Activated naive CD4-positive, alpha-beta T cell treated with anti-CD3 and anti-CD28 coated beads, Interleukin-2, amount 50 U/mL, for 72 hours (primary cell): ENCODE measurements around the gene C1RL. TPM values are rescaled to one million over a fixed set of nuclear protein-coding genes. Genes with fewer than 3 reads are reported as not detected.

Source experiments
- ATAC-seq, 2 donors: fragments of 150-1000 bp; cut with Tn5 transposase; 2 replicates each; pipeline ENCODE4 v1.10.0; 2021; ENCODE audit warnings: mild to moderate bottlenecking in 2 of 2, moderate library complexity in 2 of 2
- DNase-seq, 2 donors: peaks; one replicate each; pipeline ENCODE4 v3.0.0; 2021 to 2022; ENCODE audit warnings: low spot score in 2 of 2
- H3K27ac Mint-ChIP-seq, 2 donors: one replicate each; pipeline ENCODE4 v1.8.0; 2022; ENCODE audit warnings: mild to moderate bottlenecking in 2 of 2, mixed read lengths in 2 of 2
- H3K36me3 Mint-ChIP-seq, 2 donors: one replicate each; pipeline ENCODE4 v1.8.0; 2022; ENCODE audit warnings: mixed read lengths in 2 of 2
- H3K9me3 Mint-ChIP-seq, 2 donors: one replicate each; pipeline ENCODE4 v1.8.0; 2022; ENCODE audit warnings: mixed read lengths in 2 of 2
- total RNA-seq, 2 donors: library from RNA; stranded (reverse); gene quantifications; one replicate each; pipeline ENCODE4 v1.2.3, GENCODE V29; 2022

C1RL gene
- total RNA-seq, 2 donors from 2014 or later, result 18.6 to 21.8 TPM

DNA sequence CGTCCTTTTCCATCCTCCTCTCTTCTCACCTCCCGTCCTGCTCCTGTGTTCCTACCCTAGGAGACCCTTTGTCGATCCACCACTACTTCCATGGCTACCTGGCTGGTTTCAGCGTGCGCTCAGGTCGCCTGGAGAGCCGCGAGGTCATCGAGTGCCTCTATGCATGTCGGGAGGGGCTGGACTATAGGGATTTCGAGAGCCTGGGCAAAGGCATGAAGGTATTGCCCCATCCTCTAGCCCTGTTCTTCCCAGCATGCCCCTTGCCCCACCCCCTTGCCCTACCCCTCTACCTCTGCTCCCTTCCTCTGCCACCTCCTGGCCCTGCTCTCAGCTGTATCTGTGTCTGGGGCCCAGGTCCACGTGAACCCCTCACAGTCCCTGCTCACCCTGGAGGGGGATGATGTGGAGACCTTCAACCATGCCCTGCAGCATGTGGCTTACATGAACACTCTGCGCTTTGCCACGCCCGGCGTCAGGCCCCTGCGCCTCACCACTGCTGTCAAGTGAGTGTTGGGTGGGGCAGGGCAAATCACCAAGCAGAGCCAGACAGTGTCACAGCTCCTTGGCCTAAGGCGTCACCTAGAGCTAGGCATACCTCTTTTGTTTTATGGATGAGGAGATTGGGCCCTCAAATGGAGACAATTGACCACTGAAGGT is 33.9 kb upstream of the C1RL start:
- Mint-ChIP-seq H3K9me3 (no peaks in the 10 kb centered on the region), H3K36me3 (peaks cover 0 to 6% of the 10 kb centered on the region in 2 donors), H3K27ac (no peak overlapping the region)
- DNase-seq (peak in 1 of 2 donors; percentile 54), ATAC-seq (no peak)

DNA sequence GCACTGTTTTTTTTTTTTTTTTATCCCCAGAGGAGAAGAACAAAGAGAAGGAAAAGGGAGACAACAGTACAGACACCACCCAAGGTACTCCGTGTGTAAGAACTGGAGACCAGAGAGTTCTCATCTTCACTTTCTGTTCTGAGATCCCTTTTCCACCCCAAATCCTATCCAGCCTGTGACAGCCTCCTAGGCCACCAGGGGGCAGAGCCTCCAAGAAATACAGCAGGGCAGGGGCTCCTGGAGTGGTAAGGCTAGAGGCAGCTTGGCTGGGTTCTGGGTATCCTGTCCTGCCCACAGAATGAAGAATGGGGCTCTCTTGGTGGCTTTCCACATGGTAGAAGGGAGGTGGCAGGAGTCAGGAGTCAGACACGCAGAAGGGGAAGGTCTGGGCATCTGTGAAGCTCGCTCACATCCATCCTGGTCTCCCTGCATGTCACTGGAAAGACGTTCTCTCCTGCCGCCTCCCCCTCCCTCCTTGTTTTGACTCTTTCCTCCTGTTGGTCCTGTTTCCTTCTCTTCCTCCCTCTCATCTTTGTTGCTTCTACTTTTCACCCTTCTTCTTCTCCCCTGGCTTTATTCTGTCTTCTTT is 33.1 kb upstream of the C1RL start:
- ATAC-seq (peak; percentile 72 to 81), DNase-seq (peak; percentile 31 to 59)
- H3K27ac Mint-ChIP-seq, result peak overlapping the region in 1 of 2 donors; percentile 11
- H3K9me3 Mint-ChIP-seq, result no peaks in the 10 kb centered on the region
- H3K36me3 Mint-ChIP-seq, result peaks cover 0 to 6% of the 10 kb centered on the region in 2 donors

DNA sequence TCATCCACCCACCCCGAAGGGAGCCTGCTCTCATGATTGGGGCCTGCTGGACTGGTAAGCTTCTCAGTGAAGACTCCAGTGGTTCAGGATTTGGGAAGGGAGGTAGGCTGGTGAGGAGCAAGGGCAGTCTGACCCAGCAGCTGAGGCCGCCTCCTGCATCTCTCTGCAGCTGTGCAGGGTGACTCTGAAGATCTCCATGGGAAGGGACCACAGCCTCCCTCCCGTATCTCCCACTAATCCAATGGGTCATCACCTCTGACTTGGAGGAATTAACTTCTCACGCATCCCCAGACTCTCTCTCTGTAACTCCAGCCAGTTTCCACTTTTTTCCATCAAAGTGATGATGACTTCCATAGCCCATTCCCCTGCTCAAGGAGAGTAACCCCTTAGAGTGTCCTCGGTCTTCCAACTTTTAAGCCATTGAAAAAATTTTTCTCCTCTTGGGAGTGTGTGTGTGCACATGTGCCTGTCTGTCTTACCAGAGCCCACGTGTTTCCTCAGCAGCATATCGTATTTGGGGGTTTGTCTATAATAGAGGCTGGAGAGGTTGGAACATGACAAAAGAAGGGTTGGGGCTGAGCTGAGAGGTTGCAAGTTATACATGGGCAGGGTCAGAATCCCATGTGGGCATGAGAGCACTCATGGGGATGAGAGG is 32.5 kb upstream of the C1RL start:
- no peak for ATAC-seq
- H3K36me3 Mint-ChIP-seq, result peaks cover 0 to 3% of the 10 kb centered on the region in 2 donors
- H3K27ac Mint-ChIP-seq, result peak overlapping the region in 1 of 2 donors; percentile 11
- no peaks in the 10 kb centered on the region for H3K9me3 Mint-ChIP-seq
- DNase-seq, result no peak

DNA sequence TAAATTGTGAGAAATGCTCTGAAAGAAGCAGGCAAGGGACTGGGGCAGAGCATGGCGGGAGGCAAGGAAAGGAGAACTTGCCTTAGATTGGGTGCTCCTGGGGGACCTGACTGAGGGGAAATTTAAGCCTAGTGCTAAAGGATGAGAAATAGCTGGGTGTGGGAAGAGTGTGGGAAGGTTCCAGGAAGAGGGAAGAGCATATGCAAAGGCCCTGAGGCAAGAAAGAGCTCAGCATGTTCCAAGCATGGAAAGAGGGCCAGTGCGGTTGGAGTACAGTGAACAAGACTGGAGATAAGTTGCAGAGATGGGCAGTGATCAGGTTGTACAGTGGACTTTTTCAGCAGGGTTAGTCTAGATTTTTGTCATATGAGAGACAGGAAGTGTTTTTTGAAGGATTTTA is 30.2 kb upstream of the C1RL start:
- H3K9me3 Mint-ChIP-seq, result no peaks in the 10 kb centered on the region
- H3K36me3 Mint-ChIP-seq, result no peaks in the 10 kb centered on the region
- DNase-seq (no peak), ATAC-seq (no peak)
- peak overlapping the region in 1 of 2 donors; percentile 51 for H3K27ac Mint-ChIP-seq

DNA sequence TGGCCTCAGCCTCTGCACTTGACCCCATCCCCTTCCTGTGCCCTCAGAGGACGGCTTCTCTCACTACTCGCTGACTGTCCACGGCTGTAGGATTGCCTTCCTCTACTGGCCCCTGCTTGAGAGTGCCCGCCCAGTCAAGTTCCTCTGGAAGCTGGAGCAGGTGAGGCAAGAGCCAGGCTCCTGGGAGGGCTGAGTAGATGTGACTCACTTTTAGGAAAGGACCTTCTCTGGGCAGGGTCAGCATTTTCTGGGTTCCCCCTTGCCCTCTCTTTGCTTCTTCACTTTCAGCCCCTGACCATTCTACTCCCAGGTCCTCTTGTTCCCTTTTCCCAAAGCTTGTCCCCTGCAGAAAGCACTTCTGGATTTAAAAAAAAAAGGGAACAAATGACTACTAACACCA is 28.9 kb upstream of the C1RL start:
- Mint-ChIP-seq H3K9me3 (no peaks in the 10 kb centered on the region), H3K36me3 (no peaks in the 10 kb centered on the region), H3K27ac (no peak overlapping the region)
- ATAC-seq, result no peak
- DNase-seq, result no peak

DNA sequence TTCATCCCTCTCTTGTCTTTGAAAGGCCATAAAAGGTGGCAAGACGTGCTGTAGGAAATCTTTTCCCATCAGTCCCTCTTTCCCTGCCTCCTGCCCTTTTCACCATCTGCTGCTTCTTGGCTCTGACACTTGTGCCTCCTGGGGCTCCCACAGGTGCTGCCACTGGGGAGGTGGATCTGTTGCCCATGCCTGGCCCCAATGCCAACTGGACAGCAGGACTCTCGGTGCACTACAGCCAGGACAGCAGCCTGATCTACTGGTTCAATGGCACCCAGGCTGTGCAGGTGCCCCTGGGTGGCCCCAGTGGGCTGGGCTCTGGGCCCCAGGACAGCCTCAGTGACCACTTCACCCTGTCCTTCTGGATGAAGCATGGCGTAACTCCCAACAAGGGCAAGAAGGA is 27.7 kb upstream of the C1RL start:
- Mint-ChIP-seq H3K36me3 (no peaks in the 10 kb centered on the region), H3K9me3 (no peaks in the 10 kb centered on the region), H3K27ac (no peak overlapping the region)
- DNase-seq (no peak), ATAC-seq (no peak)

DNA sequence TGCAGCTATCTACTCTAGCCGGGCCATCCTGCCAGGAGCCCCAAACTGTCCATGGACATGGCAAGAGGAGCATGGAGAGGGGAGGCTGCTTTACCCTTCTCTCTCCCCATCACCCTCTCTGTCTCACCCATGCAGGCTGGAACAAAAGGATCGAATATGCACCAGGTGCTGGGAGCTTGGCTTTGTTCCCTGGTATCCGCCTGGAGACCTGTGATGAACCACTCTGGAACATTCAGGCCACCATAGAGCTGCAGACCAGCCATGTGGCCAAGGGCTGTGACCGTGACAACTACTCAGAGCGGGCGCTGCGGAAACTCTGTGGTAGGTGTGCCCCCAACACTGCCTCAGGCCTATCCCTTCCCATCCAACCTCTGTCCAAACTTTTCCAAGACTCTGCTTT is 27.1 kb upstream of the C1RL start:
- Mint-ChIP-seq H3K36me3 (no peaks in the 10 kb centered on the region), H3K27ac (no peak overlapping the region), H3K9me3 (no peaks in the 10 kb centered on the region)
- ATAC-seq, result no peak
- DNase-seq, result no peak

DNA sequence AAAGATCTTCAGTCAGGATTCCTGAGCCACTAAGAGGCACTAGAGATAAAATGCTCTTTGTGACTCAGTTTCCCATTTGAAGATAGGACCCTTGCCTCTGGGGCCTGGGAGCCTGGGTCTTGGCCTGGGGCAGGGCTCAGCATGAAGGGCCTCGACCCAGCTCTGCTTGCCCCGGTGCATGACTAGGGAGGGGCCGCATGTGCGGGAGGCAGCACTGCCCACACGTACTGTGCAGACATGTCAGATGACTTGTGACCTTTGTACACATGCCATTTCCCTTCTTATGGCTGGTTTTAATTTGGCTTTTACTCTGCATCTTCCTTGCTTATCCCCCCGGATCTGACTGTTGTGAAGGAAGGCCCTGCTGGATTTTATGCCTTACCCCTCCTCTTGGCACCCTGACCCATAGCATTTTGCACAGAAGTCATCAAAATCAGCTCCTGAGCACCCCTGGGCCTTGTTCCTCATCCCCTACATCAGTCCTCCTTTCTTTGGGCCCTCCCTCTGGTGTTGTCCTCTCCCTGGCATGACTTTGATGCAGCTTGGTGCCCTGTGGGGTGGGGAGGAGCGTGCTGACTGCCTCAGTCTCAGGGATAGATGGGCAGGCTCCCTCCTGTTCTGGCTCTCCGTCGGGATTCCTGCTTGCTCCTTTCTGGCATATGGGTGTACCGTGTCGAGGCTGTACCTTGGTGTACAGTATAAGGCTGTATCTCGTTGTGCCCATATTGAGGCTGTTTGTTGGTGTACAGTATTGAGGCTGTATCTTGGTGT is 25.6 kb upstream of the C1RL start:
- no peaks in the 10 kb centered on the region for H3K9me3 Mint-ChIP-seq
- peak overlapping the region in 1 of 2 donors; percentile 84 for H3K27ac Mint-ChIP-seq
- ATAC-seq (no peak), DNase-seq (no peak)
- no peaks in the 10 kb centered on the region for H3K36me3 Mint-ChIP-seq

DNA sequence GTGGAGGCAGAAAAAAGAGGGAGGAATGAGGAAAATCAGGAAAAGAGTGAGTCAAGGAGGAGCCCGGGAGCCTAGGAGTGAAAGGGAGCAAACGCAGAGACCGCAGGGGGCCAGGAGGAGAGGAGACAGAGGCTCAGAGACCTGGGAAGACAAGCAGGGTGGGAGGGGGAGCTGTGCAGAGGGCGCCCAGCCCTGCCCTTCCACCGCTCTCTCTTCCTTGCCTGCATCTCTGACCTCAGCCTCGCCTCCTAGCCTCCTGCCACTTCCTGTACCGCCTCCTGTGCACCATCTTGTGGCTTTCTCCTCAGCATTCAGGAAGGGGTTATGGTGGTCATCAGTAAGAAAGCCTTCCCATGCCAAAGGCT is 22.5 kb upstream of the C1RL start:
- H3K36me3 Mint-ChIP-seq, result no peaks in the 10 kb centered on the region
- H3K27ac Mint-ChIP-seq, result peak overlapping the region; percentile 45 to 67
- ATAC-seq (peak; percentile 24 to 56), DNase-seq (no peak)
- no peaks in the 10 kb centered on the region for H3K9me3 Mint-ChIP-seq

DNA sequence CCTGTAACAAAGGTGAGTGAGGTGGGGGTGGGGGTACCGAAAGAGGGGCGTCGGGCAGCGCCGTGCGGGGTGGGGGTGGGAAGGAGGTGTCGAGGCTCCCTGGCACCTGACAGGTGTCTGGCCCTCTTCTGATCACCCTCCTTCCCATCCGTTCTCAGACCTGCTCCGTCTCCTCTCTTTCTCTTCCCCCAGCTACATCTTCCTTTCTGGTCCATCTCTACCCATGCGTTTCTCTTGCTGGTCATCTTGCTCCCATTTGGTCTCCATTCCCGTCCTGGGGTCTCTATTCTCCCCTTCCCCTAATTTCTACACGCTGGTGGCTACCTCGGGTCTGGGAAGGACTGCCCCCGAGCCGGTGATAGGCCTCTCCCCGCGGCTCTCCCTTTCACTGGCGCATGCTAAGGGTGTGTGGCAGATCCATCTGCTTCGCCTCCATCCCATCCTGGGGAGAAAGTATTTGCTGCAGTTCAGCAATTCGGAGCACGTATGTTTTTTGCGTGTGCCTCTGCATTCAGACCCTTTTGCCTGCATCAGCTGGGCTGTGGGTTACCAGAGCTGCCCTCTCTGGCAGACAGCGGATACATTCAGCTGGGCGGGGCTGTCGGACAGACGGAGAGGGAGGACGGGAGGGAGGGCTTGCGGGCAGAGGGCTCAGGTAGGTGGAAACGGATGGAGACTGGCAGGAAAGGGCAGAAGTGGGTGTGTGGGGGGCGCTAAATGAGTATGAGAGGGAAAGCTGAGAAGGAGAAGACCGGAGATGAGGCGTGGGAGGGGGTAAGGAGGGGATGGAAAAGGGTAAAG is 21.9 kb upstream of the C1RL start:
- peak; percentile 36 to 54 for ATAC-seq
- Mint-ChIP-seq H3K9me3 (no peaks in the 10 kb centered on the region), H3K36me3 (no peaks in the 10 kb centered on the region)

DNA sequence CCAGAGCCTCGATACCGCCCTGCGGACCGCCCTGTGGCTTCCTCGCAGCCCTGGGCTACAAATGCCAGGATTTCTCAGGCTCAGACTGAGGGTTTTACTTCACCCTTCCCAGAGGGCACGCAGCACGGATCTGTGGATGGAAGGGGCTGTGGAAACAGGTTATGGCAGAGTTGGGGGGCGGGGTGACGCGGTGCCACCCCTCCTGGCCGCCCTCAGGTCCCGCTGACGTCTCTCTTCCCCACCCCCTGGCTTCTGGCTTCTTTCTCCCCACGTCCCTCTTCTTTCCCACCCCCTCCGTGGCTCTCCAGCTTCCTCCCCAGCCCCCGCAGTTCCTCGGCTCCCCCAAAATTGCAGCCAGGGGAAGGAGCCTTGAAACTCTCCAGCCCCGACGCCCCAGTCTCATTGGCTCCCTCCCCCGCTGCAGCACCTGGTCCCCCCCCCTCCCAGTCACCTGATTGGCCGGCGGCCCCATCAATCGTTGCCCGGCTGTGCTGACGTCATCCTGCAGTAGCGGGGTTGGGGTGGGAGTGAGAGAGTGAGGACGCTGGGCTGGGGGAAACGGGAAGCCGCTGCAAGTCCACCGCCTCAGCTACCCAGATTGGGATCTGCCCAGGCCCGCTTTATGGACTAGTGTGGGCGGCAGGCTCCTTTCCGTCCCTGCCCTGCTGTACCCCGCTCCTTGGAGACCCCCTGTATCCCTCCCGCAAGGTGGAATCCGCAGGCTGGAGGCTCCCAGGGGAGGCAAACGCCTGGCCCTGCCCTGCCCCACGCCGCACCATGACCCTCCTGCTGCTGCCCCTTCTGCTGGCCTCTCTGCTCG is 21.1 kb upstream of the C1RL start, which contains the start of gene CLSTN3:
TSS of gene CLSTN3 (plus strand) at position 500 of the 820 bp plus-strand sequence. CDS start at position 778, 278 bp downstream.
- Mint-ChIP-seq H3K27ac (peak within 1 kb of the TSS; percentile 45 to 96), H3K36me3 (no peaks in the 10 kb centered on the region), H3K9me3 (no peaks in the 10 kb centered on the region)
- DNase-seq (peak; percentile 77 to 89), ATAC-seq (peak; percentile 77 to 92)

More for the DNA sequence above, 21.9 kb upstream of the C1RL start:
- peak overlapping the region; percentile 45 to 96 for H3K27ac Mint-ChIP-seq
- peak in 1 of 2 donors; percentile 54 for DNase-seq

DNA sequence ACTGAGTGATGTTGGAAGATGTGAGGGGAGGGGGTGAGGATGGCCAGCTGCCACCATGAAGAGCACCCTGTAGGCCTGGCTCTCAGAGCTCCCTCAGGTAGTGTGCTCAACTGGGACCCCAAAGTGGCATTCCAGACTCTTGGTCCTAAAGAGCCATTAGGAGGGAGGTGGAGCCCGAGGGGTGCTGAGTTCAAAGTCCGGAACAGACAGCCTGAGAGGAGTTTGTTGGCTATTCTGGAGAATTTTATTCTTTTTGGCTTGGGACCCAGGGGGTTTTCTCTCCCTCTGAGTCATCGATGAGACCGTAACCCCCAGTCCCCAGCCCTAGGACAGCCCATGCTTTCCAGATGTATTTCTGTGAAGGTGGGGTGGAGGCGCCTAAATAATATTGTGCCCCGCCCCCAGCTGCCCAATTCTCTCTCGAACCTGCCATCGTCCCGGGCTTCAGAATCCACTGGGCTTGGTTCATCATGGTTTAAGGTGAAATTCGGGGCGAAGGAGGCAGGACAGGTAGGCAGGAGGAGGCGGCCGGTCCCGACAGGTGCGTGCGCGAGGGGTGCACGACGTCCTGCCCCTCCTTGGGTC is 20.4 kb upstream of the C1RL start:
- Mint-ChIP-seq H3K36me3 (no peaks in the 10 kb centered on the region), H3K9me3 (no peaks in the 10 kb centered on the region), H3K27ac (no peak overlapping the region)
- DNase-seq, result peak in 1 of 2 donors; percentile 37
- no peak for ATAC-seq

DNA sequence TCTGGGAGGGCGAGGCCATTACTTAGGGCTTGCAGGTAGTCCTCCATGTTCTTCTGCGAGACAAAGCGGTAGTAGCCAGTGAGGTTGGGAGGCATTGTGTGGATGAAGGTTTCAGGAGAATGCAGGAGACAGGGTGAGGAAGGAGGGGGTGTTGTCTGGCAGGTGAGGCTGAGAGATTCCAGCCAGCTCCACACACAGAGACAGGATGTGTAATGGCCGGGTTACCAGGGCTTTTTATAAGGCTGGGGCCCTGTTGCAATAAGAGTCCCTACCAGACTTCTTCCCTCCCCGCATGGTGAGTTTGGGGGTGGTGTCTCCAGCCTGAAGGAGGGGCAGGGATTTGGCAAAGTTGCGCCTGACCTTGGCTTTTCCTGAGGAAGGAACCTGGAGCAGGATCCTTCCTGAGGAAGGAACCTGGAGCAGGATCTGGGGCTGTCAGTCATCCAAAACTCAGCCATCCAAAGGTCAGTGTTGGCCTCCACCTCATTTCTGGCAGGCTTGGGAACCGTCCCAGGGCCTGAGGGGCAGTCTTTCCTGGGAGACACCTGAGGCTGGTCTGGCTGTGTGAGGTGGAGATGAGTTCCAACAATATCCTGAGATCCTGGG is 19.8 kb upstream of the C1RL start, which contains the start of gene RBP5:
TSS of gene RBP5 (minus strand) at position 209 of the 606 bp plus-strand sequence. CDS start at position 95, 114 bp downstream.
- H3K36me3 Mint-ChIP-seq, result no peaks in the 10 kb centered on the region
- H3K9me3 Mint-ChIP-seq, result no peaks in the 10 kb centered on the region
- H3K27ac Mint-ChIP-seq, result no peak within 1 kb of the TSS
- DNase-seq, result peak in 1 of 2 donors; percentile 51
- no peak for ATAC-seq

DNA sequence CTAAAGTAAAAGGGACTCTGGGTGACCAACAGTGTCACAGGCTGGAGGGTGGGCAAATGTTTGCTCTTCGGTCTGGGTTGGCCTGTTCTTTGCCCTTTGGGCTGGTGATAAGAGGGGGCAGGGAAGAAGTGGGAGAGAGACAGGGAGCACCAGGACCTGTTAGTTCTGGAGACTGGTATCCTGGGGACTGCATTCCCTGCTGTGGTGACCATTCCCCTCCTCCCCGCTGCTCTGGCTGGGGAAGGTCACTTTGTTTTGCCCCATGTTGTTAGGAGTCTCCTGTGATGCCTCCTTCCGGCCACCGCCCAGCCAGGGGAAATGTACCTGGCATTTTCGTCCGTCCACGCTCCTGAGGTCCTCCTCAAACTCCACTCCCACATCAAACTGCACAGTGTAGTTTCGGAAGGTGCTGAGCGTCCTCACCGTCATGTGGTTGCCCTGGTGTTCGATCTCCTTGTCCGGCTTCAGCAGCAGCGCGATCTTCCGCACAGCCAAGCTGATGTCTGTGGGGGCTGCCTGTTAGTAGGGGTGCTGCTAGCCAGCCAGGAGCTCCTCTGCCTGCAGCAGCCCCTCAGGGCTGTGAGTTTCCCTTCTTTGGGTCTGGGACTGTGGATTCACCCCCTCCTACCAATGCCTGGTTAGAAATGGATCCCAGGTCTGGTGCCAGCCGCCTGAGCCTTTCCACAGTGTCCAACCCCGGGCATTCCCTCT is 19.1 kb upstream of the C1RL start:
- Mint-ChIP-seq H3K9me3 (no peaks in the 10 kb centered on the region), H3K27ac (no peak overlapping the region), H3K36me3 (no peaks in the 10 kb centered on the region)
- no peak for ATAC-seq
- peak in 1 of 2 donors; percentile 33 for DNase-seq
